Gastrocnemius medialis (tissue), 4 donors: Measurements from ENCODE around the gene CCDC51. TPM values are rescaled to one million over a fixed set of nuclear protein-coding genes. Genes with fewer than 3 reads are reported as not detected.

Experiments
- ATAC-seq, 2 donors: fragments of 150-250 bp; one replicate each; pipeline ENCODE4 v1.9.1; 2016
- DNase-seq, 2 donors: peaks; one replicate each; pipeline ENCODE4 v3.0.0-alpha.2; 2019
- H3K27ac ChIP-seq, 4 donors: fragments of 200-600 bp; sonication (generic); 1 replicate in 1 of 4; 2 replicates in 3 of 4; pipeline ENCODE4 v1.5.1; 2016 to 2018; ENCODE audit warnings: mild to moderate bottlenecking in 2 of 4, moderate library complexity in 1 of 4
- H3K27me3 ChIP-seq, 3 donors: fragments of 200-600 bp; sonication (generic) in 2 of 3; 1 replicate in 1 of 3; 2 replicates in 2 of 3; pipeline versions ENCODE4 v1.5.1 to v1.6.0; 2016 to 2019; ENCODE audit warnings: mild to moderate bottlenecking in 1 of 3, moderate library complexity in 1 of 3
- H3K36me3 ChIP-seq, 2 donors: fragments of 200-600 bp; sonication (generic) in 1 of 2; one replicate each; pipeline ENCODE4 v1.5.1; 2017 to 2018
- H3K4me1 ChIP-seq, 2 donors: fragments of 200-600 bp; sonication (generic) in 1 of 2; one replicate each; pipeline ENCODE4 v1.5.1; 2016 to 2017; ENCODE audit warnings: mild to moderate bottlenecking in 2 of 2
- H3K4me3 ChIP-seq, 4 donors: fragments of 200-600 bp; sonication (generic) in 3 of 4; 1 replicate in 1 of 4; 2 replicates in 3 of 4; pipeline ENCODE4 v1.5.1; 2016 to 2019; ENCODE audit warnings: mild to moderate bottlenecking in 2 of 4
- H3K9me3 ChIP-seq, 3 donors: fragments of 200-600 bp; sonication (generic) in 2 of 3; 1 replicate in 1 of 3; 2 replicates in 2 of 3; pipeline ENCODE4 v1.5.1; 2016 to 2019
- POLR2A ChIP-seq, 2 donors: fragments of 450-650 bp; IDR thresholded peaks; one replicate each; pipeline ENCODE4 v1.6.1; 2017; ENCODE audit warnings: antibody characterized with exemption in 2 of 2, mild to moderate bottlenecking in 2 of 2, moderate library complexity in 2 of 2
- in situ Hi-C, 4 donors: fragments of 200-750 bp; cut with MboI; loops; one replicate each; pipeline versions ENCODE4 v1.15.0 to v1.8.0; 2017; ENCODE audit warnings: low sequenced_read_pairs in 4 of 4
- intact Hi-C: fragments of 100-400 bp; cut with DNase I; formaldehyde crosslinking; loops from one replicate; pipeline ENCODE4 v1.15.1; 2023; ENCODE audit warnings: low total_unique reads
- total RNA-seq, 4 donors: library from RNA; depleted of rRNA; stranded (reverse); fragments of >200 nt; gene quantifications; one replicate each; pipeline versions ENCODE4 v1.1.0 to v1.2.3, GENCODE V29; 2016
- TF ChIP-seq, protein P1 (sequence below), 5 experiments: fragments of 450-650 bp in 3 of 5; fragments of 200-600 bp in 2 of 5; sonication (generic) in 2 of 5; IDR thresholded peaks in 4 of 5; conservative IDR thresholded peaks in 1 of 5; 1 replicate in 4 of 5; 2 replicates in 1 of 5; pipeline ENCODE4 v1.5.1; 2016 to 2019; ENCODE audit warnings: antibody characterized with exemption in 5 of 5, mild to moderate bottlenecking in 3 of 5, moderate library complexity in 3 of 5

The CCDC51 gene
- total RNA-seq, 4 donors from 2014 or later = 4.9 to 12.2 (median 9.9) TPM

DNA sequence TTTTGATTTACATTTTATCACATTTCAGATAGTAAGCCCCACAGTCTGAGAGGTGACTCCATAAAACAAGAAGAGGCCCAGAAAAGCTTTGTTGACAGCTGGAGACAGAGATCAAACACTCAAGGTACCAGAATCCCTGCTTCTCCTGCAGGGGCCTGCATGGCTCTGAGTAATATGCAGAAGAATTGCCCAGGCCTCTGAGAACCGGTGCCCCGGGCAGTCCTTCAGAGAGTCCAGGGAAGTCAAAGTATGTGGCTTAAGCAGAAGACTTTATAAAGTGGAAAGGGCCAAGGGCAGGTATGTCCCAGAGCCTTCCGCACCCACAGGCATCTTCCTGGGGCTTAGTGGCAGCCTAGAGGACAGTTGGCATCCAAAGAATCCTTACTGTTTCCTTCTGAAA is 19.4 kb upstream of the CCDC51 start:
- in situ Hi-C loops (loop anchor here in 1 of 4 donors (5.0 kb wide), 1 partner anchor 88 kb away; no protein-coding TSS in a partner anchor), intact Hi-C loops (no loop called here)
- H3K4me3 ChIP-seq = no peak overlapping the region
- ATAC-seq (no peak), DNase-seq (no peak)
- H3K36me3 ChIP-seq = peaks cover 0 to 70% of the 10 kb centered on the region in 2 donors
- no peaks in the 10 kb centered on the region for H3K9me3 ChIP-seq
- no peaks in the 10 kb centered on the region for H3K27me3 ChIP-seq
- no peaks in the 10 kb centered on the region for H3K4me1 ChIP-seq
- TF ChIP-seq, protein P1, sequence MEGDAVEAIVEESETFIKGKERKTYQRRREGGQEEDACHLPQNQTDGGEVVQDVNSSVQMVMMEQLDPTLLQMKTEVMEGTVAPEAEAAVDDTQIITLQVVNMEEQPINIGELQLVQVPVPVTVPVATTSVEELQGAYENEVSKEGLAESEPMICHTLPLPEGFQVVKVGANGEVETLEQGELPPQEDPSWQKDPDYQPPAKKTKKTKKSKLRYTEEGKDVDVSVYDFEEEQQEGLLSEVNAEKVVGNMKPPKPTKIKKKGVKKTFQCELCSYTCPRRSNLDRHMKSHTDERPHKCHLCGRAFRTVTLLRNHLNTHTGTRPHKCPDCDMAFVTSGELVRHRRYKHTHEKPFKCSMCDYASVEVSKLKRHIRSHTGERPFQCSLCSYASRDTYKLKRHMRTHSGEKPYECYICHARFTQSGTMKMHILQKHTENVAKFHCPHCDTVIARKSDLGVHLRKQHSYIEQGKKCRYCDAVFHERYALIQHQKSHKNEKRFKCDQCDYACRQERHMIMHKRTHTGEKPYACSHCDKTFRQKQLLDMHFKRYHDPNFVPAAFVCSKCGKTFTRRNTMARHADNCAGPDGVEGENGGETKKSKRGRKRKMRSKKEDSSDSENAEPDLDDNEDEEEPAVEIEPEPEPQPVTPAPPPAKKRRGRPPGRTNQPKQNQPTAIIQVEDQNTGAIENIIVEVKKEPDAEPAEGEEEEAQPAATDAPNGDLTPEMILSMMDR (IDR thresholded peaks at IDR 0.05 in 4 of 5, conservative IDR thresholded peaks at IDR 0.05 in 1 of 5) = no peak
- no peak for TF ChIP-seq POLR2A (IDR thresholded peaks at IDR 0.05)
- H3K27ac ChIP-seq = no peak overlapping the region

DNA sequence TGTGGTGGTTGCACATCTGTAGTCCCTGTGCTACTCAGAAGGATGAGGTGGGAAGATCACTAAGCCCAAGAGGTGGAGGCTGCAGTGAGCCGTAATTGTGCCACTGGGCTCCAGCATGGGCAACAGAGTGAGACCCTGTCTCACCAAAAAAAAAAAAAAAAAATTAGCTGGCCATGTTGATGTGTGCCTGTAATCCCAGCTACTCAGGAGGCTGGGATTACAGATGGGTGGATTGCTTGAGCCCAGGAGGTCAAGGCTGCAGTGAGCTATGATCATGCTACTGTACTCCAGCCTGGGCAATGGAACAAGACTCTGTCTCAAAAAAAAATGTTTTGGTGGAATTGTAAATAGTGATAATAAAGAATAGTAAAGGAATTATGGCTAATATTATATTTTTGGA is 16.5 kb upstream of the CCDC51 start:
- no peaks in the 10 kb centered on the region for H3K9me3 ChIP-seq
- intact Hi-C loops = no loop called here
- H3K27me3 ChIP-seq = no peaks in the 10 kb centered on the region
- H3K27ac ChIP-seq = no peak overlapping the region
- H3K36me3 ChIP-seq = peaks cover 0 to 93% of the 10 kb centered on the region in 2 donors
- no peak for TF ChIP-seq POLR2A (IDR thresholded peaks at IDR 0.05)
- TF ChIP-seq, protein P1 (IDR thresholded peaks at IDR 0.05 in 4 of 5, conservative IDR thresholded peaks at IDR 0.05 in 1 of 5) = no peak
- H3K4me1 ChIP-seq = no peaks in the 10 kb centered on the region
- in situ Hi-C loops = loop anchor here in 1 of 4 donors (5.0 kb wide), 1 partner anchor 91 kb away; no protein-coding TSS in a partner anchor
- no peak for DNase-seq
- no peak for ATAC-seq
- H3K4me3 ChIP-seq = no peak overlapping the region

DNA sequence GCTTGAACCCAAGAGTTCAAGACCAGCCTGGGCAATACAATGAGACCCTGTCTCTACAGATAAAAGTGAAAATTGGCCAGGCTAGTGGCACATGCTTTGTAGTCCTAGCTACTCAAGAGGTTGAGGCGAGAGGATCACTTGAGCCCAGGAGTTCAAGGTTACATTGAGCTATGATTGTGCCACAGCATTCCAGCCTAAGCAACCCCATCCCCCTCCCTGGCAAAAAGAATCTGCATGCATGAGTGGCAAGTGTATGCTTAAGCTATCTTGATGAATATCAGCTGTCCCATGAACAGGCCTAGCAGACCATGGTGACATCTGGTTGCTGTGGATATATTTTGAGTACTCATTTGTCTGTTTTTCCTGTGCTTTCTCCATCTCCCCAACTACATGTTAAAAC is 11.4 kb upstream of the CCDC51 start:
- no peak for TF ChIP-seq POLR2A (IDR thresholded peaks at IDR 0.05)
- TF ChIP-seq, protein P1 (IDR thresholded peaks at IDR 0.05 in 4 of 5, conservative IDR thresholded peaks at IDR 0.05 in 1 of 5) = no peak
- ATAC-seq (no peak), DNase-seq (no peak)
- H3K4me3 ChIP-seq = no peak overlapping the region
- H3K9me3 ChIP-seq = no peaks in the 10 kb centered on the region
- H3K4me1 ChIP-seq = peaks cover 13 to 14% of the 10 kb centered on the region in 2 donors
- intact Hi-C loops (no loop called here), in situ Hi-C loops (no loop called here)
- H3K27me3 ChIP-seq = no peaks in the 10 kb centered on the region
- H3K36me3 ChIP-seq = peaks cover 0 to 46% of the 10 kb centered on the region in 2 donors
- H3K27ac ChIP-seq = no peak overlapping the region

DNA sequence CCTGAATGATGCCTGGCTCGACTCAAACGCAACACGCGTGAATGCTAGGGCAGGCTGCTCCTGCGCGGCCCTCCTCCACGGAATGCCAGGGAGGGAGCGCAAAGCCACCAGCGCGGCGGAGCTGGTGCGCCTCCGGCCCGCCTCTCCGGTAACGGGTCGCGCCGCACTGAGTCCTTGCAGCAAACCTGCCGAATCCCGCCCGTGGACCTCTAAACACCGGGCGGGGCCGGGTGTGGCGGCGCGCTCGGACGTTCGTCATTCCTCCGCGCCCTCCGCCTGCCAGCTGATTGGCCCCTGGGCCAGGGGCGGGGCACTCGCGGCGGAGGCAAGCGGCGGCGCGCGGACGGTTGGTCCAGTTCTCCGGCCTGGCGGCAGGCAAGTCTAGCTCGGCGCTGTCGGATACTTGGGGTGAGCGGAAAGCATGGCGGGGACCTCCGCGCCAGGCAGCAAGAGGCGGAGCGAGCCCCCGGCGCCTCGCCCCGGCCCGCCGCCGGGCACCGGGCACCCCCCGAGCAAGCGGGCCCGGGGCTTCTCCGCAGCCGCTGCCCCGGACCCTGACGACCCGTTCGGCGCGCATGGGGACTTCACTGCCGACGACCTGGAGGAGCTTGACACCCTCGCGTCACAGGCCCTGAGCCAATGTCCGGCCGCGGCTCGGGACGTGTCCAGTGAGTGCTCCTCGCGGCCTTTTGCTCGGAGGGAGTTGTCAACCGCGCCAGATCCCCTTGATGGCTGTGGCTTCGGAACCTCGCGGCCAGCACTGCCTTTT is 6.7 kb upstream of the CCDC51 start, which contains the start of gene ATRIP:
TSS of gene ATRIP (plus strand) at position 313 of the 769 bp plus-strand sequence. CDS start at position 422, 109 bp downstream.
- no peaks in the 10 kb centered on the region for H3K9me3 ChIP-seq
- peak; percentile 92 to 94 for ATAC-seq
- intact Hi-C loops = loop anchor here (10.0 kb wide), 1 partner anchor 1282 kb away; the partner anchor contains the start of gene SETD2
- peak within 1 kb of the TSS; percentile 77 to 95 (median 89) for H3K27ac ChIP-seq
- H3K4me3 ChIP-seq = peak within 1 kb of the TSS; percentile 69 to 95 (median 76)
- in situ Hi-C loops = no loop called here
- H3K36me3 ChIP-seq = peaks cover 0 to 22% of the 10 kb centered on the region in 2 donors
- H3K27me3 ChIP-seq = no peaks in the 10 kb centered on the region
- DNase-seq = peak; percentile 84 to 87
- TF ChIP-seq, protein P1 (IDR thresholded peaks at IDR 0.05 in 4 of 5, conservative IDR thresholded peaks at IDR 0.05 in 1 of 5) = peak in 1 of 5 experiments; percentile 18
- peak; percentile 95 to 96 for TF ChIP-seq POLR2A (IDR thresholded peaks at IDR 0.05)
- H3K4me1 ChIP-seq = peaks cover 26 to 28% of the 10 kb centered on the region in 2 donors
